HFFc6 (cell line): ENCODE data around the gene MYOC. TPM values are rescaled to one million over a fixed set of nuclear protein-coding genes. Genes with fewer than 3 reads are reported as not detected.

Experiments
- DNase-seq: peaks from one replicate; pipeline ENCODE4 v3.0.0-alpha.2; 2018
- H3K27ac Mint-ChIP-seq: 2 replicates; pipeline ENCODE4 v1.8.0; 2020; ENCODE audit warnings: mild to moderate bottlenecking, mixed read lengths
- H3K27me3 Mint-ChIP-seq: 2 replicates; pipeline ENCODE4 v1.8.0; 2021; ENCODE audit warnings: mild to moderate bottlenecking, moderate library complexity, mixed read lengths; ENCODE audit not compliant: insufficient read depth
- H3K36me3 Mint-ChIP-seq: 2 replicates; pipeline ENCODE4 v1.8.0; 2021; ENCODE audit warnings: low read depth, mixed read lengths
- H3K4me1 Mint-ChIP-seq: 2 replicates; pipeline ENCODE4 v1.8.0; 2020; ENCODE audit warnings: low read depth, mixed read lengths
- H3K4me3 Mint-ChIP-seq: 2 replicates; pipeline ENCODE4 v1.8.0; 2020; ENCODE audit warnings: mild to moderate bottlenecking, moderate library complexity, mixed read lengths
- H3K9me3 Mint-ChIP-seq: 2 replicates; pipeline ENCODE4 v1.8.0; 2020; ENCODE audit warnings: mild to moderate bottlenecking, mixed read lengths
- CTCF ChIP-seq: fragments of 200-600 bp; sonication (generic); IDR thresholded peaks from 2 replicates; pipeline ENCODE4 v1.5.0; 2021; ENCODE audit warnings: antibody characterized with exemption, mild to moderate bottlenecking
- total RNA-seq, 6 experiments: library from RNA; stranded (reverse); fragmentation: NEBNext Ultra II Directional; extraction: Animal tissue kit (Norgen Biotek cat#: 25700); gene quantifications; 2 replicates in 1 of 6; 3 replicates in 5 of 6; pipeline ENCODE4 v1.2.3, GENCODE V29; 2021

Gene MYOC
- total RNA-seq, 6 experiments from 2014 or later = 0.10 TPM; not detected in 5

- H3K36me3 Mint-ChIP-seq = no peaks in the 10 kb centered on the region
- no peak overlapping the region for H3K4me3 Mint-ChIP-seq
- peaks cover 13% of the 10 kb centered on the region for H3K27me3 Mint-ChIP-seq
- no peak overlapping the region for H3K27ac Mint-ChIP-seq
- no peak for DNase-seq
- H3K4me1 Mint-ChIP-seq = peaks cover 13% of the 10 kb centered on the region
- no peak for TF ChIP-seq CTCF
- no peaks in the 10 kb centered on the region for H3K9me3 Mint-ChIP-seq
Observed at GRCh38 chr1:171640225-171640624, 12.3 kb downstream of the MYOC start.

DNA sequence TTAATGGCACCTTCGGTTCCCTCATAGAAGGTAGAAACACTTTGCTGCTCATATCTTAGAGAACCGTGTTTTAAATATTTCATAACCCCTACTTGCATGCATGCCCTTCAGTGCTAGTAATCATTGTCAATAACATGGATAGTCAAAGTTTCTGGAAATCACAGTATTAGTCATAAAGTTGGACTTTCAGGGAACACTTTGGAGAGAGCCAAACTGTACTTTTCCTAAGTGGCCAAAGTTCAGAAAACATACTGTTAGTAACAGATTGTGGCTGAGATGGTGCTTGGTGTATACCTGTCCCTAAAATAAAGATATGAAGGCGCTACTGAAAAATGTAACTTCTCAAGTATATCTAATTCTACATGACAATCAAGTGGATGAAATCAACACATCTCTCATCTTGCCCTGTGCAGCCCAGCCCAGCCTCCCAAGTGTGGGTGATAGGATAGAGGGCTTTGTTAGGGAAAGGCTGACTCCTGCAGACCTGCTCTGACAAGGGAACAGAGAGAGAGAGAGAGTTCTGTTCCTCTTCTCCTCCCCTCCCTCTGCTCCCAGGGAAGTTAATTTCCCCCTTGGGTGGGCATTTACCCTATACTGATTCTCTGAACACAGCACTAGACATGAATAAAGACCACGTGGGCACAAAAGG is 14.4 kb downstream of the MYOC start:
- Mint-ChIP-seq H3K4me1 (no peaks in the 10 kb centered on the region), H3K36me3 (no peaks in the 10 kb centered on the region), H3K4me3 (no peak overlapping the region), H3K27ac (no peak overlapping the region), H3K9me3 (no peaks in the 10 kb centered on the region), H3K27me3 (peaks cover 14% of the 10 kb centered on the region)
- no peak for TF ChIP-seq CTCF
- DNase-seq = no peak

DNA sequence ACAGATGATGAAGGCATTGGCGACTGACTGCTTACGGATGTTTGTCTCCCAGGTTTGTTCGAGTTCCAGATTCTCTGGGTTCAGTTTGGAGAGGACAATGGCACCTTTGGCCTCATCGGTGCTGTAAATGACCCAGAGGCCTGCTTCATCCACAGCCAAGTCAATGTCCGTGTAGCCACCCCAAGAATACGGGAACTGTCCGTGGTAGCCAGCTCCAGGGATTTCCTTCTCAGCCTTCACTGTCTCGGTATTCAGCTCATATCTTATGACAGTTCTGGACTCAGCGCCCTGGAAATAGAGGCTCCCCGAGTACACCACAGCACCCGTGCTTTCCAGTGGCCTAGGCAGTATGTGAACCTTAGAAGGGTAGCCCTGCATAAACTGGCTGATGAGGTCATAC is 16.3 kb downstream of the MYOC start:
- no peak for TF ChIP-seq CTCF
- no peak overlapping the region for H3K4me3 Mint-ChIP-seq
- peaks cover 18% of the 10 kb centered on the region for H3K27me3 Mint-ChIP-seq
- no peaks in the 10 kb centered on the region for H3K4me1 Mint-ChIP-seq
- H3K36me3 Mint-ChIP-seq = no peaks in the 10 kb centered on the region
- no peak for DNase-seq
- H3K9me3 Mint-ChIP-seq = peaks cover 5% of the 10 kb centered on the region; the same call in 1 of the 2 replicates
- no peak overlapping the region for H3K27ac Mint-ChIP-seq

- Mint-ChIP-seq H3K27me3 (peaks cover 15% of the 10 kb centered on the region), H3K4me1 (no peaks in the 10 kb centered on the region)
Observed at GRCh38 chr1:171635661-171636060, 16.8 kb downstream of the MYOC start.

GRCh38 chr1:171628225-171628624 is 24.3 kb downstream of the MYOC start:
- TF ChIP-seq CTCF = no peak
- Mint-ChIP-seq H3K27me3 (peaks cover 18% of the 10 kb centered on the region), H3K4me3 (no peak overlapping the region), H3K4me1 (no peaks in the 10 kb centered on the region), H3K9me3 (peaks cover 5% of the 10 kb centered on the region; the same call in 1 of the 2 replicates), H3K36me3 (no peaks in the 10 kb centered on the region), H3K27ac (no peak overlapping the region)
- no peak for DNase-seq

More at GRCh38 chr1:171635661-171636060, 16.8 kb downstream of the MYOC start:
- no peaks in the 10 kb centered on the region for H3K36me3 Mint-ChIP-seq
- H3K4me3 Mint-ChIP-seq = no peak overlapping the region
- DNase-seq = no peak
- H3K27ac Mint-ChIP-seq = no peak overlapping the region
- TF ChIP-seq CTCF = no peak
- peaks cover 5% of the 10 kb centered on the region; the same call in 1 of the 2 replicates for H3K9me3 Mint-ChIP-seq
